H1 (cell line): ENCODE results near the gene SLC23A2. TPM values are rescaled to one million over a fixed set of nuclear protein-coding genes. Genes with fewer than 3 reads are reported as not detected.
"Not testable (repeated sequence)": the region's sequence is repeated elsewhere in the genome, so short reads cannot be mapped to it uniquely, and the experiment has no call there.

ENCODE experiments used
- CTCF ChIA-PET: fragments of 300-600 bp; sonication (Branson Sonifier 250); formaldehyde crosslinking; loops from one replicate; lab custom pipeline; 2021; ENCODE audit not compliant: partially characterized antibody; lab: Charles Lee
- POLR2A ChIA-PET: fragments of 300-600 bp; sonication (Branson Sonifier 250); formaldehyde crosslinking; loops from one replicate; lab custom pipeline; 2021; ENCODE audit warnings: inconsistent platforms; ENCODE audit not compliant: partially characterized antibody; lab: Charles Lee
- DNase-seq, 2 experiments: peaks; one replicate each; pipeline versions ENCODE4 v3.0.0 to v3.0.0-alpha.2; 2010 to 2022; ENCODE audit warnings: low spot score in 2 of 2, low read depth in 1 of 2, mixed read lengths in 1 of 2
- FAIRE-seq: peaks from 2 replicates; lab custom pipeline; 2011; peaks lifted over from hg19 to GRCh38; lab: Jason Lieb, UNC
- H2AFZ ChIP-seq: 2 replicates; pipeline ENCODE4 v1.8.1; 2012; ENCODE audit warnings: low read length, inconsistent platforms
- H2AK5ac ChIP-seq: 2 replicates; pipeline ENCODE4 v1.6.1; 2013; ENCODE audit warnings: low read depth, low read length
- H2BK120ac ChIP-seq: replicated peaks from 2 replicates; pipeline ENCODE3; 2013; ENCODE audit warnings: low read depth, low read length, inconsistent platforms
- H2BK12ac ChIP-seq: 2 replicates; pipeline ENCODE4 v1.6.1; 2013; ENCODE audit warnings: low read depth, low read length
- H2BK15ac ChIP-seq: 2 replicates; pipeline ENCODE4 v1.6.1; 2013; ENCODE audit warnings: low read length
- H2BK20ac ChIP-seq: 2 replicates; pipeline ENCODE4 v1.6.1; 2013; ENCODE audit warnings: low read length
- H2BK5ac ChIP-seq: 2 replicates; pipeline ENCODE4 v1.6.1; 2013; ENCODE audit warnings: low read depth, low read length
- H3K14ac ChIP-seq: 2 replicates; pipeline ENCODE4 v1.6.1; 2013; ENCODE audit warnings: inconsistent platforms; ENCODE audit not compliant: insufficient read length
- H3K18ac ChIP-seq: 2 replicates; pipeline ENCODE4 v1.6.1; 2013; ENCODE audit warnings: low read length; ENCODE audit errors: extremely low read depth
- H3K23ac ChIP-seq: 2 replicates; pipeline ENCODE4 v1.6.1; 2013; ENCODE audit warnings: inconsistent platforms; ENCODE audit not compliant: insufficient read length
- H3K23me2 ChIP-seq: 2 replicates; pipeline ENCODE4 v1.6.1; 2013; ENCODE audit warnings: low read depth, low read length
- H3K27ac ChIP-seq: 2 replicates; pipeline ENCODE4 v1.6.1; 2011; ENCODE audit warnings: low read depth, low read length, inconsistent platforms
- H3K27me3 ChIP-seq, 4 experiments: replicated peaks in 1 of 4; 1 replicate in 1 of 4; 2 replicates in 3 of 4; pipeline versions ENCODE4 v1.6.1 to v1.8.1; 2011 to 2013; ENCODE audit warnings: low read length in 3 of 4, mild to moderate bottlenecking in 3 of 4, inconsistent platforms in 2 of 4, mixed read lengths in 2 of 4, moderate library complexity in 1 of 4; ENCODE audit not compliant: control insufficient read depth in 3 of 4, insufficient read depth in 3 of 4; ENCODE audit errors: extremely low read depth in 1 of 4
- H3K36me3 ChIP-seq, 4 experiments: 2 replicates each; pipeline versions ENCODE4 v1.6.1 to v1.8.1; 2011 to 2013; ENCODE audit warnings: mild to moderate bottlenecking in 4 of 4, low read length in 3 of 4, moderate library complexity in 2 of 4, control low read depth in 1 of 4, inconsistent platforms in 1 of 4; ENCODE audit not compliant: insufficient read depth in 4 of 4, control insufficient read depth in 2 of 4
- H3K4ac ChIP-seq: replicated peaks from 2 replicates; pipeline ENCODE3; 2013; ENCODE audit warnings: low read length, low read depth, mixed read lengths, inconsistent platforms; ENCODE audit not compliant: insufficient read length
- H3K4me1 ChIP-seq, 4 experiments: replicated peaks in 1 of 4; 1 replicate in 1 of 4; 2 replicates in 3 of 4; pipeline versions ENCODE4 v1.6.1 to v1.8.1; 2011 to 2013; ENCODE audit warnings: low read length in 3 of 4, inconsistent platforms in 2 of 4, mixed read lengths in 1 of 4; ENCODE audit not compliant: insufficient read depth in 4 of 4, control insufficient read depth in 3 of 4
- H3K4me2 ChIP-seq, 2 experiments: 2 replicates each; pipeline versions ENCODE4 v1.6.1 to v1.8.1; 2011 to 2013; ENCODE audit warnings: low read depth in 2 of 2, low read length in 2 of 2, control low read depth in 1 of 2, inconsistent platforms in 1 of 2, mild to moderate bottlenecking in 1 of 2; ENCODE audit not compliant: insufficient read depth in 1 of 2
- H3K4me3 ChIP-seq, 4 experiments: fragments of 200-600, 300-600 bp in 1 of 4; sonication (generic), shearing (Covaris generic), sonication (Bioruptor Twin) in 1 of 4; 2 replicates each; pipeline versions ENCODE4 v1.5.1 to v1.8.1; 2011 to 2016; ENCODE audit warnings: low read length in 4 of 4, low read depth in 3 of 4, control low read depth in 2 of 4, inconsistent platforms in 2 of 4, mild to moderate bottlenecking in 2 of 4, mixed read lengths in 1 of 4, moderate library complexity in 1 of 4; ENCODE audit not compliant: insufficient read depth in 2 of 4; ENCODE audit errors: extremely low read depth in 1 of 4
- H3K56ac ChIP-seq: replicated peaks from 2 replicates; pipeline ENCODE3; 2013; ENCODE audit warnings: low read depth, mild to moderate bottlenecking, mixed read lengths, low read length, inconsistent platforms; ENCODE audit not compliant: insufficient read length
- H3K79me1 ChIP-seq: 2 replicates; pipeline ENCODE4 v1.6.1; 2013; ENCODE audit warnings: low read depth, low read length, control low read depth
- H3K79me2 ChIP-seq, 2 experiments: 2 replicates each; pipeline versions ENCODE4 v1.6.1 to v1.8.1; 2012 to 2013; ENCODE audit warnings: low read length in 2 of 2, mild to moderate bottlenecking in 2 of 2, inconsistent platforms in 1 of 2; ENCODE audit not compliant: insufficient read depth in 2 of 2, control insufficient read depth in 1 of 2
- H3K9ac ChIP-seq, 4 experiments: replicated peaks in 1 of 4; 1 replicate in 1 of 4; 2 replicates in 3 of 4; pipeline versions ENCODE4 v1.6.1 to v1.8.1; 2011 to 2013; ENCODE audit warnings: low read depth in 3 of 4, low read length in 3 of 4, control low read depth in 2 of 4, mild to moderate bottlenecking in 2 of 4, moderate library complexity in 2 of 4, inconsistent platforms in 1 of 4; ENCODE audit errors: extremely low read depth in 1 of 4
- H3K9me3 ChIP-seq, 2 experiments: 2 replicates each; pipeline versions ENCODE4 v1.6.1 to v1.8.1; 2012 to 2013; ENCODE audit warnings: mild to moderate bottlenecking in 2 of 2, moderate library complexity in 2 of 2, control low read depth in 1 of 2, inconsistent platforms in 1 of 2, low read depth in 1 of 2, low read length in 1 of 2, mixed read lengths in 1 of 2; ENCODE audit not compliant: insufficient read depth in 2 of 2
- H4K20me1 ChIP-seq, 2 experiments: replicated peaks in 1 of 2; 2 replicates each; pipeline versions ENCODE3 to v1.8.1; 2011 to 2013; ENCODE audit warnings: inconsistent platforms in 2 of 2, low read length in 2 of 2, mild to moderate bottlenecking in 1 of 2; ENCODE audit not compliant: insufficient read depth in 2 of 2, control insufficient read depth in 1 of 2
- H4K5ac ChIP-seq: 2 replicates; pipeline ENCODE4 v1.6.1; 2013; ENCODE audit warnings: low read length, low read depth, mixed read lengths, inconsistent platforms; ENCODE audit not compliant: insufficient read length
- H4K8ac ChIP-seq: 2 replicates; pipeline ENCODE4 v1.8.0; 2013; ENCODE audit warnings: mild to moderate bottlenecking, moderate library complexity, low read length, inconsistent platforms; ENCODE audit not compliant: insufficient read depth; ENCODE audit errors: extremely low read depth
- H4K91ac ChIP-seq: replicated peaks from 2 replicates; pipeline ENCODE3; 2013; ENCODE audit warnings: low read length, mixed read lengths, inconsistent platforms; ENCODE audit not compliant: insufficient read length
- WGBS, 2 experiments: shearing (Covaris generic) in 1 of 2; methylation state at CpG; one replicate each; pipeline versions ENCODE4 v1.1.6 to v1.1.7; 2013 to 2015; ENCODE audit warnings: low lambda C conversion rate in 2 of 2, mixed read lengths in 2 of 2, inconsistent platforms in 1 of 2, low coverage in 1 of 2, missing lambda C conversion rate in 1 of 2; ENCODE audit not compliant: insufficient replicate concordance in 2 of 2, insufficient coverage in 1 of 2, insufficient read length in 1 of 2; ENCODE audit errors: extremely low coverage in 1 of 2, missing lambda C conversion rate in 1 of 2; 5-methylcytosine and 5-hydroxymethylcytosine counted together
- polyA plus RNA-seq, 7 experiments: library from polyadenylated mRNA; depleted of rRNA in 3 of 7; stranded (reverse) in 5 of 7; unstranded in 2 of 7; fragments of >200 nt in 5 of 7; fragments of 200-250 nt in 2 of 7; gene quantifications; 1 replicate in 5 of 7; 2 replicates in 1 of 7; 4 replicates in 1 of 7; pipeline versions ENCODE4 v1.2.1 to v1.2.3, GENCODE V29; 2011 to 2013; ENCODE audit warnings: missing spikeins in 2 of 7, mixed read lengths in 2 of 7
- total RNA-seq: library from RNA; stranded (reverse); fragmentation: NEBNext Ultra II Directional; extraction: Animal tissue kit (Norgen Biotek cat#: 25700); gene quantifications from 2 replicates; pipeline ENCODE4 v1.2.1, GENCODE V29; 2021

Gene SLC23A2
- total and polyA plus RNA-seq, 2 of the 8 experiments (the other 6 are each of a cell fraction or from before 2014, with no cell fraction given) = 17.0 to 18.6 TPM

GRCh38 chr20:5028258-5029059, 27.1 kb upstream of the SLC23A2 start:
- H3K27ac ChIP-seq, POLR2A ChIA-PET: not testable (repeated sequence)
- WGBS, 2 experiments = 94% methylated on average over 4 of the region's 4 CpGs; no CpG with 5 or more reads in 1 of the 2 experiments

More at GRCh38 chr20:5028258-5029059, 27.1 kb upstream of the SLC23A2 start:
- H3K27me3 ChIP-seq, H4K8ac ChIP-seq, H3K9me3 ChIP-seq, H2AK5ac ChIP-seq, H3K79me1 ChIP-seq, H2BK12ac ChIP-seq, H3K18ac ChIP-seq, H2BK15ac ChIP-seq, H3K4me1 ChIP-seq, CTCF ChIA-PET, H2BK5ac ChIP-seq, H3K56ac ChIP-seq, H2BK120ac ChIP-seq, H3K14ac ChIP-seq, H3K4ac ChIP-seq, H3K4me2 ChIP-seq, DNase-seq, H3K4me3 ChIP-seq, H2AFZ ChIP-seq, H4K20me1 ChIP-seq, H4K91ac ChIP-seq, FAIRE-seq, H3K23me2 ChIP-seq, H2BK20ac ChIP-seq, H3K23ac ChIP-seq, H3K79me2 ChIP-seq, H4K5ac ChIP-seq, H3K36me3 ChIP-seq, H3K9ac ChIP-seq: not testable (repeated sequence)
